Measurements from ENCODE around the gene KTI12.
"Not testable (repeated sequence)": the region's sequence is repeated elsewhere in the genome, so short reads cannot be mapped to it uniquely, and the experiment has no call there.

Gene KTI12

DNA sequence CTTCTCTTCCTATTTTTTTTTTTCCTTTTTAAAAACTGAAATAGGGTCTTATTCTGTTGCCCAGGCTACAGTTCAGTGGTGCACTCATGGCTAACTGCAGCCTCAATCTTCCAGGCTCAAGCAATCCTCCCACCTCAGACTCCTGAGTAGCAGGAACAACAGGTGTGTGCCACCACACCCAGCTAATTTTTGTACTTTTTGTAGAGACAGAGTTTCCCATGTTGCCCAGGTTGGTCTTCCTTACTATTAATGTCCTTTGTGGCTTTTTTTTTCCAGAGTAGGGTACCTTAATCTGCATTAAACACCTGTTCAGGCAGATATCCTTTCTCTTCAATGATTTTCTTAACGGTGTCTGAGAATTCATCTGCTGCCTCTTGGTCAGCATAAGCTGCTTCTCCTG lies 4.3 kb upstream of the KTI12 start:
- no peak for DNase-seq (ENCODE audit: low read depth)

DNA sequence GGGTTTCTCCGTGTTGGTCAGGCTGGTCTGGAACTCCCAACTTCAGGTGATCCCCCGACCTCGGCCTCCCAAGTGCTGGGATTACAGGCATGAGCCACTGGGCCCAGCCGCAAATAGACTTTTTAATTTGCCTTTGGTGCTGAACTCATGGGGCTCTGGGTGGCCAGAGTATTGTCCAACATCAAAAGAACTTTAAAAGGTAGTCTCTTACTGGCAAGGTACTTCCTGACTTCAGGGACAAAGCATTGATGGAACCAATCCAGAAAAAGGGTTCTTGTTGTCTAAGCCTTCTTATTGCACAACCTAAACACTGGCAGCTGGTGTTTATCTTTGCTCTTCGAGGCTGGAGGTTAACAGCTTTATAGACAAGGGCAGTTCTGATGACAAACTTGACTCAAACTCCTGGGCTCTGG lies 3.8 kb upstream of the KTI12 start:
- DNase-seq (ENCODE audit: low read depth), result no peak

DNA sequence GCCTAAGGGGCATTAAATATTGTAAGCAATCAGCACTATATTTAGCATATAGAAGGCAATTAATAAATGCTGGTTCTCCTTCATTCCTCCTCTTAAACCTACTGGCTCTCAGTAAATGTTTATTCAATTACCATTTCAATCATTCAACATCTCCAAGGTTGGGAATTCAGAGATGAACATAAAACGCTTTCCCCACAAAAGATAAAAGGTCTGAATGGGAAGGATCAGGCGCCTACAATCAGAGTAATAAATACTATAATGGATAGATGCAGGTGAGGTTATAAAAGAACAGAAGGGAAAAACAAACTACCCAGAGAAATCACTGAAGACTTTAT lies 407 bp upstream of the KTI12 start:
- DNase-seq (ENCODE audit: low read depth), result no peak

DNA sequence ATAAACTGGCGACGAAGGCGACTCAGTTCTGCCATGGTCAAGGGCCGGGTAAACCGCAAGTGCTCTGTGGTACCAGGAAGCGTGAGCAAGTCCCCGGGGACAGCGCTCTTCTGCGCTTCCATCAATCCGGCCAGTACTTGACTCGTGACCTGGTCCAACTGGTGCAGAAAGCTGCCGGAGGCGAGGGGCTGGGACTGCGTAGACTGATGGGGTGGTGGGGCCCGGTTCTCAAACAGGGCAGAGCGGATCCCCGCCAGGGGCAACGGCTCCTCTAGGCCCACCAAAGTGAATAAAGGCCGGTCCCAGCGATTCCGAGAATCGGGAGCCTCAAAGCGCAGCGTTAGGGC lies 852 bp downstream of the KTI12 start:
- DNase-seq (ENCODE audit: low read depth), result peak; percentile 2

DNA sequence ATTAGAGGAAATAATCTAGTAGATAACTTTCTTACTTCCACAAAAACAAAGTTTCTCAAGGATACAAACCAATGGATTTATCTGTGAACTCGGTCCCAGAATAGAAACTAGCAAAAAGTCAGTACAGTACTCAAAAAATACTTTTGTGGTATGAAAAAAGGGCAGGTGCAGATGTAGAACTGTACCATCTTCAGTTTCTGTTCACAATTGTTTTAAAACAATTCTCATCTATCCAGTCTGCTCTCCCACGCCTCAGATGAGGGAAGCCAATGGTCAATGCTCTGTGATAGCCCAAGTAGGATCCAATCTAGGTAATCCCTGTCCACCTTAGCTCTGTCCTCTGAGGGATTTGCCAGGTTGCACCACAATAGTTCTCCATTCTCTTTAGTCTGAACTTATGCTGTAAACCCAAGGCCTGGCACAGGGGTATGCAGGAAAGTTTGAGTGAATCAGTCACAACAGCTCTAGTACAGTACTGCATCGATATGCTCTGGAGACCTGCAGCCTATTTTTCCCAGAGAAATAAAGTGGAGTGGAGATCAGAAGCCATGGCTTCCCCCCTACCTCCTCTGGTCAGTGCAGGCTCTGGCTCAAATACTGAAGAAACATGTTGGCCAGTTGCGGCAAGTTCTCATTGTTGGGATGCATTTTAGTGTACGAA lies 1.4 kb downstream of the KTI12 start:
- DNase-seq (ENCODE audit: low read depth), result no peak

DNA sequence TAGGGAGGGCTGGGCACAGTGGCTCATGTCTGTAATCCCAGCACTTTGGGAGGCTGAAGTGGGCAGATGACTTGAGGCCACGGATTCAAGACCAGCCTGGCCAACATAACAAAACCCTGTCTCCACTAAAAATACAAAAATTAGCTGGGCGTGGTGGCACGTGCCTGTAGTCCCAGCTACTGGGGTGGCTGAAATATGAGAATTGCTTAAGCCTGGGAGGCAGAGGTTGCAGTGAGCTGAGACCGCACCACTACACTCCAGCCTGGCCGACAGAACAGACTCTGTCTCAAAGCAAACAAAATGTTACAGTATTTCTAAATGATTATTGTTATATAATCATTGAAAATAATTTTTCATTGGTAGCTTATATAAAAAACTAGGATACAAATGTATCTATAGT lies 4.8 kb downstream of the KTI12 start:
- DNase-seq (ENCODE audit: low read depth), result not testable (repeated sequence)

DNA sequence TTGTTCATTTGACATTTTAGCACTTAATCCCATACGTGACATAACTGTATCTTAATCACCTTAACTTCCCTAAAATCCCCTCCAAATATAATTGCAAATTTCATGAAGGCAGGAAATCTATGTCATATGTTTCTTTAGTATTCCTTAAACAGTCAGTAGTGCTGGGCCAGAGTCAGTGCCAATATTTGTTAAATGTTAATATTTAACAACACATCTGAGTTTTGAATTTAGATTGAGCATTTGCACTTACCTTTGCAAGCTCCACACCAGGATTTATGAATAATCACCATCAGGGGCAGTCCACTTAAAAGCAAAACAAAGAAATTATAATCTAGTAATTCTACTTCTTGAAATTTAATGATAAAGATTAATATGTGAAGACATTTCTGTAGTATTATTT lies 5.3 kb downstream of the KTI12 start:
- no peak for DNase-seq (ENCODE audit: low read depth)

DNA sequence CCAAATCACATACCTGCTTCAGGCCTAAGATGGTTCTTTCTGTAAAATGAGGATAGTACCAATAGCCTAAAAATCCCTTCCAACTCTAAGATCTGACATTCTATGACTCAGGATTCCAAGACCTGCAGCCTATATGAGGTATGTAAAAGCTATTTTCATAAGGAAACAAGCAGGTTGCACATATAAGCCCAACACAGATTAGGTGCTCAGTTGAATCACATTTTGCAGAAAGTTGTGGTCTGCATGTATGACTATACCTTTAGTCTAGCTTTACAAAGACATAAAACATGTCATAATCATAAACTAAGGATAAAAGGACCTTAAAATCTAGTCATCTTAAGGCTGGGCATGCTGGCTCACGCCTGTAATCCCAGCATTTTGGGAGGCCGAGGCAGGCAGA lies 7.3 kb downstream of the KTI12 start:
- DNase-seq (ENCODE audit: low read depth), result no peak

DNA sequence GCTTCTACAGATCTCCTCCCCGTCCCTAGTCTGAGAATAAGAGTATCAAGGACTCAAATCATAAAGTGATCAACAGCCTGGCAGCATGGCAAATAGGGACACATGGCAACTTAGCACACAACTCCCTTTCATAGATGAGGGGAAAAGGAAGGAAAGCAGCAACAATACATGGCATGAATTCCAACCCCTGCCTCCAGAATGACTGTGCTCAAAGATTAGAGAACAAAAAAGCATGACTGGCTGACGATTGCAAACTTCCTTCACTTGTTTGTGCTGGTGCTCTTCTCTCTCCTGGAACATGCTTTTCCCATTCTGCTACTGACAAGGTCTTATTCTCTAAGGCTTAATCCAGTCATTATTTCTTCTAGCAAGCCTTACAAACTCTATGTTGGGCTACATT lies 11.5 kb downstream of the KTI12 start:
- no peak for DNase-seq (ENCODE audit: low read depth)

DNA sequence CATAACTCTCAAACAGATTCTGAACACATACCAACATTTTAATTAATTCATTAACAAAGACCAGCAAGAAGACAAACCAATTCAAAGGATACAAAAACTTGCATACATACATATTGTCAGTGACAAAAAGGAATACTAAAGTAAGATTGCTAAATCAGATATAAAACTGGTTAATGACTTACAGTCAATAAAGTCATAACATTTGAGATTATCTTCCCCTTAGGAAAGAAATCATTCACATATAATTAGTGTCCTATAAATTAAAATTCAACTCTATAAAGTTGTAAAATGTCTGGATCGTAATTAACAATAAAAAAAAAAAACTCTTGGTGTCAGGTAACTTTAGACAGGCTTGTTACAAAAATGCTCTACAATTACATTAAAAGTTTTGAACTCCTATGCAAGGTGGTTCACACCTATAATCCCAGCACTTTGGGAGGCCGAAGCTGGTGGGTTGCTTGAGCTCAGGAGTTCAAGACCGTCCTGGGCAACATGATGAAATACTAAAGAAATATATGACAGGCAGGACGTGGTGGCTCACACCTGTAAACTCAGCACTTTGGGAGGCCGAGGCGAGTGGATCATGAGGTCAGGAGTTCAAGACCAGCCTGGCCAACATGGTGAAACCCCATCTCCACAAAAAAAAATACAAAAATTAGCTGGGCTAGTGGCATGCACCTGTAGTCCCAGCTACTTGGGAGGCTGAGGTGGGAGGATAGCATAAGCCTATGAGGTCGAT lies 25.4 kb downstream of the KTI12 start:
- DNase-seq (ENCODE audit: low read depth), result no peak

DNA sequence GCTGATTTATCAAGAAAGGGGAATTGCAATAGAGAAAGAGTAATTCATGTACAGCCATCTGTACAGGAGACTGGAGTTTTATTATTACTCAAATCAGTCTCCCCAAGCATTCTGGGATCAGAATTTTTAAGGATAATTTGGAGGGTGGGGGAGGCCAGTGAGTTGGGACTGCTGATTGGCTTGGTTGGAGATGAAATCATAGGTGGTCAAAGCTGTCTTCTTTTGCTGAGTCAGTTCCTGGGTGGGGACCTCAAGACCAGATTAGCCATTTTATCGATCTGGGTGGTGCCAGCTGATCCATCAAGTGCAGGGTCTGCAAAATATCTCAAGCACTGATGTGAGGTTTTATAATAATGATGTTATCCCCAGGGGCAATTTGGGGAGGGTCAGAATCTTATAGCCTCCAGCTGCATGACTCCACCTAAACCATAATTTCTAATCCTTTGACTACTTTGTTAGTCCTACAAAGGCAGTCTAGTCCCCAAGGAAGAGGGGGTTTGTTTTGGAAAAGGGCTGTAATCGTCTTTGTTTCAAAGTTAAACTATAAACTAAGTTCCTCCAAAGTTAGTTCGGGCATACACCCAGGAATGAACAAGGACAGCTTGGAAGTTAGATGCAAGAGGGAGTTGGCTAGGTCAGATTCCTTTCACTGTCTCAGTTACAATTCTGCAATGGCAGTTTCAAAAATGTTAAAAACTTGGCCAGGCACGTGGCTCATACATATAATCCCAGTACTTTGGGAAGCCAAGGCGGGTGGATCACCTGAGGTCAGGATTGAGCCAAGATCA lies 26.2 kb downstream of the KTI12 start:
- DNase-seq (ENCODE audit: low read depth), result no peak

DNA sequence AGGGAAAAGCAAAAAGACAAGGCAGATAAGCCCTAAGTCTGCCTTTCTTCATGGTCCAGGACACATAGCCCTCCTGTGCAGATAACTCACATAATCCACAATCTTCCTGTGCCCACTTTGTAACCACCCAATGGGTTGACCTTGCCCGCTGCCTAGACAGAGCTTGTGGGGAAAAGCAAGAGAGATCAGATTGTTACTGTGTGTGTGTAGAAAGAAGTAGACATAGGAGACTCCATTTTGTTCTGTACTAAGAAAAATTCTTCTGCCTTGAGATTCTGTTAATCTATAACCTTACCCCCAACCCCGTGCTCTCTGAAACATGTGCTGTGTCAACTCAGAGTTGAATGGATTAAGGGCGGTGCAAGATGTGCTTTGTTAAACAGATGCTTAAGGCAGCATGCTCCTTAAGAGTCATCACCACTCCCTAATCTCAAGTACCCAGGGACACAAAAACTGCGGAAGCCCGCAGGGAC lies 27.5 kb downstream of the KTI12 start:
- DNase-seq (ENCODE audit: low read depth), result not testable (repeated sequence)

DNA sequence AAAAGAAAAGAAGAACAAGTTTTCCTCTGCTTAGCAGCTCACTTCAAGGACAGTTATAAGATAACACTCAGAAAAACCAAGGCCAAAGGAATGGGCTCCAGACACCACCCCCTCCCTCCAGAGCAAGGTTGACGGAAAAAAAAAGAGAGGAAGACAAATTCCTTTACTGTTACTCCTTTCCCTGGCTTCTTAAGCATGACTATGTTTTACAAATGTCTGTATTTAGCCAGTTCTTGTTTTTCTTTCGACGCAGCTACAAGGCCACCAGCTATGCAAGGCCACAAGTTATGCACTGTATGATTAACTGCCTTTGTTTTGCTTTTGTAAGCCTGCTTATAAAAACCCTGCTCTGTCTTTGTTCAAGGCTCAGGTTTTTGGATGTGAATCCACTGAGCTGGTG lies 28.1 kb downstream of the KTI12 start:
- not testable (repeated sequence) for DNase-seq (ENCODE audit: low read depth)

DNA sequence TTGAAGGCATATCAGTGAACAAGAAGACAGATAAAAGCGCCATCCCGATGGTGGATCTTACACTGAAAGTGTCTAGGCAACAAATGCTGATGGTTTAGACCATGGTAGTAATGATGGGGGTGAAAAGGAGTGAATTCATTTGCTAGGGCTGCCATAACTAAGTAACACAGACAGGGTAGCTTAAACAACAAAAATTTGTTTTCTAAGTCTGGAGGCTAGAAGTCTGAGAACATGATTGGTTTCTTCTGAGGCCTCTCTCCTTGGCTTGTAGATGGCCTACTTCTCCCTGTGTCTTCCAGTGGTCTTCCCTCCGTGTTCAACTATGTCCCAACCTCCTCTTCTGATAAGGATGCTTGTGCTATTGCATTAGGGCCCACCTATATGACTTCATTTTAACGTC lies 29.7 kb downstream of the KTI12 start:
- DNase-seq (ENCODE audit: low read depth), result no peak

DNA sequence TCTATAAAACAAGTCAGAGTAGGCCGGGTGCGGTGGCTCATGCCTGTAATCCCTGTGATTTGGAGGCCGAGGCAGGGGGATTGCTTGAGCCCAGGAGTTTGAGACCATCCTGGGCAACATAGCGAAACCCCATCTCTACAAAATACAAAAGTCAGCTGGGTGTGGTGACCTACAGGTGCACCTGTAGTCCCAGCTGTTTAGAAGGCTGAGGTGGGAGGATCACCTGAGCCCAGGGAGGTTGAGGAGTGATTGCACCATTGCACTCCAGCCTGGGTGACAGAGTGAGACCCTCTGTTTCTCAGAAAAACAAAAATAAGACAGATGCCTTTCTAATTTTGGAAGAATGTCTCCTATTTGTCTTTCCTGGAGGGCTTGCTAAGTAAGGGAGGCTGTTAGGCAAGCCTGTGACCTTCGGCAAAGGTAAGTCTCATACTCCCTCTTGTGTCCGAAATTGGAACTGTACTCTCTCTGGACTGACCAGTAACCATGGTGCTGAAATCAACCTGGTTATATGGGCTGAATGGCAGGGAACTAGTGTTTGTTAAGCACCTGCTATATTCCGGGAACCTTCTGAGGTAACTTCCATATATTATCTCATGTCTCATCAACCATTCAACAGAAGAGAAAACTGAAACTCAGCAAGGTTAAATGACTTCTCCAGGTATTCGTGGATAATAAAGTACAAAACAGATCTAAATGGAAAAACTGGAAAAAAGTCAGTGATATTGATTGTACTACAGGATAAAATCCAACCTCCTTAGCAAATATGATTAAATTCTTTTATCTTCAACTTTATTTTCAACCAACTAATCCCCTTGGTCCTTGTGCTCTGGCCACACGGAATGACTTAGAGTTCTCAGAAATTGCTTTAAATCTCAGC lies 31.3 kb downstream of the KTI12 start:
- DNase-seq (ENCODE audit: low read depth), result no peak

DNA sequence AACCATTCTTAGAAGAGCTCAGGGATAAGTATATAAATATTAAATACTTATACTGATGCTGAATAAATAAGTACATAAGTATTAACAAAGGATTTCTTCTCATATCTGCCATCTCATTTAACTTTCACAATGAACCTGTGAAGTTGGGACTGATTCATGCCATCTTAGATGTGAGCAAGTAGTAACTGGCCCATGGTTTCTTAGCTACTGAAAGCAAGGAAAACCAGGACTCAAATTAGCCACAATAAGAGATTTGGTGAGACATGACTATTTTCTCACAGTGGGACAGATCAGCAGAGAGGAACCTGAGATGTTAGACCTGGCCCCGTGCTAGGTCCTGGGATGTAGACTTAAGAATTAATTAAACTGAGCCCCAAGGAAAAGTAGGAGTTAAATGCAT lies 34.9 kb downstream of the KTI12 start:
- no peak for DNase-seq (ENCODE audit: low read depth)

DNA sequence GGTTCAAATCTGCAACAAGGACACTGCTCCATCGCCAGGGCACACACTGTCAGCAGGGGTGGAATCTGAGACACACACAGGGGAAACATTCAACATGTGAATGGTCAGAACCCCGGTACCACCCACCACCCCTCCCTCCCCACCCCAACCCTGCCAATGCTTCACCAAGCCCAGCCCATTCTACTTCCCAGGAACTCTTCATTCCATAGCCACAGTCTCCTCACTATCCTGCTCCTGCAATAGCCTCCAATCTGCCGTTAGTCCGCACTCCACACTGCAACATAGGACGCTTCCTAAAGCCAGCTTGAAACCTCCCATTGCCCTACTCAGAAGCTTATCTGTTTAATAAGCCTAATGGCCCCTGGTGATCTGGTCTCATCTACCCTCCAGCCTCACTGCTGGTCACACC lies 35.6 kb downstream of the KTI12 start:
- DNase-seq (ENCODE audit: low read depth), result no peak

DNA sequence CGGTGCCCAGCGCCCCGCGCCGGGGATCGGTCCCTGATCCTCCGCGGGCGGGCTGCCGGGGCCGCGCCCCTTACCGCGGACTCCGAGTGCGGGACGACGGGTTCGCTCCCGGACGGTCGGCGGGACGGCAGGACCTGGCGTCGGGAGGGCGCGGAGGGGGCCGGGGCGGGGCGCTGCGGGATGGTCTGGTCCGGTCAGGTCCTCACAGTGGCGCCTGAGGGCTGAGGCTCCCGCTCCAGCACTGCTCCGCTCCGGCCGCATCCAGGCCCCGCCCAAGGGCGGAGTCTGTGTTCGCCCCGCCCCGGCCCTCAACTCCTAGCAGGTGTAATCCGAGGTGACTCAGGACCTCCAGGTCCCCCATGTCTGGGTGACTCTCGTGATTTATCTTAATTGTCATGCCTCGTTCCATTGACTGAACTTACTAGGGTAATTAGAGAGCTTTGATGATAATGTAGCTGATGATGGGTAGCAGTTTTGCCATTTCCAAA lies 43.1 kb downstream of the KTI12 start, which contains the start of gene RAB3B:
TSS of gene RAB3B (minus strand) at position 223 of the 488 bp plus-strand sequence. CDS start 13,583 bp downstream, outside the sequence.
- peak; percentile 59 for DNase-seq (ENCODE audit: low read depth)

DNA sequence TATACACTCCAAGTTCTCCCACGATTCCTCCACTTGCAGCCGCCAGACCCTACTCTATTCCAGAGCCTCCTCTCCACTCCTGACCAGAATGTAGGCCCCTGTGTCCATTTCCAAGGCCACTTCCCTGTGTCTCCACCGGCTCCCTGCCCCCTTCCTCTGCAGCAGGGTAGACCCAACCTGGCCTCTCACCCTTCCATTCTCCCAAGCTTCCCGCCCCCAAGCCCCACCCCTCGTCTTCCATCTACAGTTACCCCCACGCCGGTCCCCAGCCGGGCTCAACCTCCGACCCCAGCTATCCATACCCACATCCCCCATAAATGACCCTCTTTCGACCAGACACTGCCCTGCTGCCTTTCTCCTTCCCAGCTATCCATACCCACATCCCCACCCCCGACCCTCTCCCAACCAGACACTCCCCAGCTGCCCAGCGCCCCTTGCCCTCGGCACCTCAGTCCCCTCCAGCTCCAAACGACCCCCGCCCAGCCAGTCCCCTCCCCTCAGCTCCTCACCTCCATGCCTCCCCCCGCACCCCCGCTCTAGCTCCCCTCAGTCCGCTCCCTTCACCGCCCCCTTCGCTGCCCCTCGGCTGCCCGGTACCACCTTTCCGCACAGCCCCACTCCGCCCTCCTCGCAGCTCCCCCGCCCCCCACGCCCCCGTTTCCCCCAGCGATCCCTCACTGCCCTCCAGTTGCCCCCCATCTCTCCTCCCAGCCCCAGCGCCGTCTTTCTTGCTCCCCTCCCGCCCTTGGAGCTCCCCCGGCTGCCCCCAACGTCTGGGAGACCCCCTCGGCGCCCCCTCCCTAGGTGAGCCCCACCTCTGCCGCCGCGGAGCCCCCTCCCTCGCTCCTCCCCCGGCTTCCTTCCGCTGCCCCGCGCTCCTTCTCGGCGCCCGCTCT lies 43.8 kb downstream of the KTI12 start:
- DNase-seq (ENCODE audit: low read depth), result no peak

DNA sequence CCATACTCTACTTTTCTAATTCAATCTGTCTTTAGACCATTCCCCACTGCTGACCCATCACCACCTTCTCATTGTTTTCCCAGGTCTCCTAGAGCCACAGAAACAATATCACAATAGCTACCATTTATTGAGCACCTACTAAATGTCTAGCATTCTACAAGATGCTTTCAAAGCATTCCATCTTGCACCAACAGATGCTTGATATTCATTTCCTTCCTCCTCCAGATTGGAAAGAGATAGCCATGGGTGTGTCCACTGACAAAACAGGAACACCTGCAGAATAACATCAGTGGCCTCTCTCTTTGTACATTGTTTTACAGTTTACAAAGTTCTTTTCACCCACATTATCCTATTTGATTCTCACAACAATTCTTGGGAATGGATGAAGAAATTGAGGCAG lies 45.4 kb downstream of the KTI12 start:
- DNase-seq (ENCODE audit: low read depth), result no peak

DNA sequence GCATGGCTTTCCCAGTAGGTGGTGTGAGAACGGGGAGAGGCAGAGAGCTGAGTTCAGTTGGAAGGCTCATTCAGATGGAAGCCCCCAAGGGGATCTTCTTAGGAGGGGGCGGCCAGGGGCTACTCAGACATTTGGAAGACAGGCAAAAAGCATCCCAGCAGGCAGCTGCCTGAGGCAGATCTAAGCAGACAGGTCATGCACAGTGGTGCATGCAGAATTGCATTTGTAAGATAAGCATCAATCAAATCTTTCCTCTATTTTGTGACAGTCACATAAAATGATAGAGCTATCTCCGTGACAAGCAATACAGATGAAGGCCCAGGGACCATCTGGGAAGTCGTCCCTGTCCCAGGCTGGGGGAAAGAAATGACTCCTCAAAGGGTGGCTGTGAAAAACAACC lies 46.9 kb downstream of the KTI12 start:
- no peak for DNase-seq (ENCODE audit: low read depth)

Measured in stimulated activated CD8-positive, alpha-beta memory T cell treated with anti-CD3 and anti-CD28 coated beads, Interleukin-15, amount 100 ng/mL, for 24 hours (primary cell).